ENCODE results near the gene SRSF2.

- TF ChIP-seq CTCF (IDR thresholded peaks at IDR 0.05) = no peak
- no peak for TF ChIP-seq ZFX (IDR thresholded peaks at IDR 0.05; ENCODE audit: borderline replicate concordance)
These were observed 46.0 kb upstream of the SRSF2 start for GRCh38 chr17:76783146-76783545.

Measured in 22Rv1 (cell line).